HEK293 (cell line): ENCODE data around the gene PROX2.

Experiments
- CTCF ChIA-PET: fragments of 350-600 bp; formaldehyde crosslinking; extraction: SDS; loops from one replicate; lab custom pipeline; 2021; ENCODE audit warnings: antibody characterized with exemption; lab: Yijun Ruan, JAX
- POLR2A ChIA-PET: fragments of 300-600 bp; formaldehyde crosslinking; extraction: SDS; loops from one replicate; lab custom pipeline; 2020; ENCODE audit warnings: antibody characterized with exemption, inconsistent platforms; lab: Yijun Ruan, JAX
- H3K27ac ChIP-seq: fragments of 200-500 bp; sonication (Bioruptor generic); 2 replicates; pipeline ENCODE4 v1.5.1; 2014; ENCODE audit warnings: low read depth, low read length, control low read depth, inconsistent platforms; ENCODE audit errors: extremely low read depth
- H3K36me3 ChIP-seq, 2 experiments: fragments of 200-500 bp in 1 of 2; sonication (Bioruptor generic) in 1 of 2; 1 replicate in 1 of 2; 2 replicates in 1 of 2; pipeline ENCODE4 v1.5.1; 2014 to 2017; ENCODE audit warnings: inconsistent platforms in 2 of 2, low read length in 2 of 2; ENCODE audit not compliant: control insufficient read depth in 2 of 2, insufficient read depth in 1 of 2
- H3K4me1 ChIP-seq: fragments of 200-500 bp; sonication (Bioruptor generic); 2 replicates; pipeline ENCODE4 v1.5.1; 2014; ENCODE audit warnings: mild to moderate bottlenecking, low read length, inconsistent platforms; ENCODE audit not compliant: control insufficient read depth, insufficient read depth
- H3K4me3 ChIP-seq: 2 replicates; pipeline ENCODE4 v1.5.1; 2011; ENCODE audit warnings: low read depth, mild to moderate bottlenecking, control low read depth, low read length, moderate library complexity
- H3K9me3 ChIP-seq: fragments of 200-500 bp; sonication (Bioruptor generic); 2 replicates; pipeline ENCODE4 v1.5.1; 2014; ENCODE audit warnings: low read depth, low read length, inconsistent platforms; ENCODE audit not compliant: control insufficient read depth, insufficient read depth
- AEBP2 ChIP-seq: fragments of 450-650 bp; formaldehyde crosslinking; IDR thresholded peaks from 2 replicates; pipeline ENCODE4 v1.5.1; 2016; ENCODE audit warnings: missing biosample characterization, missing genetic modification characterization, borderline replicate concordance
- FEZF1 ChIP-seq: fragments of 450-650 bp; formaldehyde crosslinking; IDR thresholded peaks from 2 replicates; pipeline ENCODE4 v1.5.1; 2016; ENCODE audit warnings: missing biosample characterization, missing genetic modification characterization
- PATZ1 ChIP-seq: fragments of 450-650 bp; formaldehyde crosslinking; IDR thresholded peaks from 2 replicates; pipeline ENCODE4 v1.5.1; 2016; ENCODE audit warnings: missing biosample characterization, missing genetic modification characterization
- PRDM6 ChIP-seq: fragments of 450-650 bp; formaldehyde crosslinking; IDR thresholded peaks from 2 replicates; pipeline ENCODE4 v1.5.1; 2017; ENCODE audit warnings: missing biosample characterization, missing genetic modification characterization
- SCRT2 ChIP-seq: fragments of 450-650 bp; formaldehyde crosslinking; IDR thresholded peaks from 2 replicates; pipeline ENCODE4 v1.5.1; 2016; ENCODE audit warnings: missing biosample characterization, missing genetic modification characterization
- TCF7L2 ChIP-seq: IDR thresholded peaks from 2 replicates; pipeline ENCODE4 v1.6.1; 2011; ENCODE audit warnings: low read depth, mild to moderate bottlenecking, inconsistent platforms, low read length, moderate library complexity, borderline replicate concordance
- WT1 ChIP-seq: fragments of 450-650 bp; formaldehyde crosslinking; IDR thresholded peaks from 2 replicates; pipeline ENCODE4 v1.5.1; 2016; ENCODE audit warnings: missing biosample characterization, missing genetic modification characterization
- YY1 ChIP-seq: fragments of 450-650 bp; formaldehyde crosslinking; IDR thresholded peaks from 2 replicates; pipeline ENCODE4 v1.5.1; 2018; ENCODE audit warnings: missing biosample characterization, missing genetic modification characterization
- YY2 ChIP-seq: fragments of 450-650 bp; formaldehyde crosslinking; IDR thresholded peaks from 2 replicates; pipeline ENCODE4 v1.5.1; 2016; ENCODE audit warnings: missing biosample characterization, missing genetic modification characterization
- ZBTB10 ChIP-seq: fragments of 450-650 bp; formaldehyde crosslinking; IDR thresholded peaks from 2 replicates; pipeline ENCODE4 v1.5.1; 2016; ENCODE audit warnings: missing biosample characterization, missing genetic modification characterization
- ZBTB17 ChIP-seq: fragments of 450-650 bp; formaldehyde crosslinking; IDR thresholded peaks from 2 replicates; pipeline ENCODE4 v1.5.1; 2016; ENCODE audit warnings: missing biosample characterization, missing genetic modification characterization
- ZBTB8A ChIP-seq: fragments of 450-650 bp; formaldehyde crosslinking; IDR thresholded peaks from 2 replicates; pipeline ENCODE4 v1.5.1; 2016; ENCODE audit warnings: missing biosample characterization, missing genetic modification characterization
- ZFP3 ChIP-seq: fragments of 450-650 bp; formaldehyde crosslinking; IDR thresholded peaks from 2 replicates; pipeline ENCODE4 v1.5.1; 2016; ENCODE audit warnings: low read depth, missing biosample characterization, missing genetic modification characterization
- ZNF132 ChIP-seq: fragments of 450-650 bp; formaldehyde crosslinking; IDR thresholded peaks from 2 replicates; pipeline ENCODE4 v1.5.1; 2017; ENCODE audit warnings: missing biosample characterization, missing genetic modification characterization, borderline replicate concordance
- ZNF2 ChIP-seq: fragments of 450-650 bp; formaldehyde crosslinking; IDR thresholded peaks from 2 replicates; pipeline ENCODE4 v1.5.1; 2016; ENCODE audit warnings: missing biosample characterization, missing genetic modification characterization
- ZNF221 ChIP-seq: fragments of 450-650 bp; formaldehyde crosslinking; IDR thresholded peaks from 2 replicates; pipeline ENCODE4 v1.5.1; 2017; ENCODE audit warnings: missing biosample characterization, missing genetic modification characterization, borderline replicate concordance
- ZNF223 ChIP-seq: fragments of 450-650 bp; formaldehyde crosslinking; IDR thresholded peaks from 2 replicates; pipeline ENCODE4 v1.5.1; 2016; ENCODE audit warnings: missing biosample characterization, missing genetic modification characterization
- ZNF292 ChIP-seq: fragments of 450-650 bp; formaldehyde crosslinking; IDR thresholded peaks from 2 replicates; pipeline ENCODE4 v1.5.1; 2016; ENCODE audit warnings: low read depth, missing biosample characterization, missing genetic modification characterization, borderline replicate concordance
- ZNF394 ChIP-seq: fragments of 450-650 bp; formaldehyde crosslinking; IDR thresholded peaks from 2 replicates; pipeline ENCODE4 v1.5.1; 2016; ENCODE audit warnings: missing biosample characterization, missing genetic modification characterization, mild to moderate bottlenecking, moderate library complexity, borderline replicate concordance
- ZNF530 ChIP-seq: fragments of 450-650 bp; formaldehyde crosslinking; IDR thresholded peaks from 2 replicates; pipeline ENCODE4 v1.5.1; 2016; ENCODE audit warnings: low read depth, missing biosample characterization, missing genetic modification characterization
- ZNF692 ChIP-seq: fragments of 450-650 bp; formaldehyde crosslinking; IDR thresholded peaks from 2 replicates; pipeline ENCODE4 v1.5.1; 2016; ENCODE audit warnings: missing biosample characterization, missing genetic modification characterization
- ZNF785 ChIP-seq: fragments of 450-650 bp; formaldehyde crosslinking; IDR thresholded peaks from 2 replicates; pipeline ENCODE4 v1.5.1; 2016; ENCODE audit warnings: missing biosample characterization, missing genetic modification characterization

The PROX2 gene

GRCh38 chr14:74912801-74913200 is 36.9 kb upstream of the PROX2 start:
- ChIA-PET POLR2A (no interaction called here), CTCF (interaction anchor here (0.6 to 1.4 kb wide), 4 partner anchors 8 to 176 kb away, joined by 4 to 11 read pairs (median 4); no protein-coding TSS in a partner anchor)
- Histone ChIP-seq H3K36me3 (peaks cover 0 to 2% of the 10 kb centered on the region in 2 experiments; a peak in 2 of 3 replicates), H3K4me1 (no peaks in the 10 kb centered on the region), H3K9me3 (no peaks in the 10 kb centered on the region), H3K27ac (no peak overlapping the region), H3K4me3 (no peak overlapping the region)
- TF ChIP-seq ZNF292 (tag by site-specific recombination) (no peak), ZBTB8A (tag by site-specific recombination) (no peak), ZNF132 (tag by site-specific recombination) (no peak)

- no peak for TF ChIP-seq ZNF221 (tag by site-specific recombination)
- no peak for TF ChIP-seq PRDM6 (tag by site-specific recombination)
- no peak for TF ChIP-seq YY2 (tag by site-specific recombination)
- TF ChIP-seq AEBP2 (tag by site-specific recombination) = no peak
- TF ChIP-seq ZNF223 (tag by site-specific recombination) = no peak
- no peak for TF ChIP-seq ZNF530 (tag by site-specific recombination)
- no peak for TF ChIP-seq SCRT2 (tag by site-specific recombination)
- TF ChIP-seq ZNF394 (tag by site-specific recombination) = no peak
- no peak for TF ChIP-seq ZBTB17 (tag by site-specific recombination)
- POLR2A ChIA-PET = no interaction called here
- CTCF ChIA-PET = interaction anchor here (0.5 to 1.4 kb wide), 4 partner anchors 9 to 305 kb away, joined by 3 to 11 read pairs (median 5); no protein-coding TSS in a partner anchor
- Histone ChIP-seq H3K4me3 (no peak overlapping the region), H3K4me1 (no peaks in the 10 kb centered on the region), H3K9me3 (no peaks in the 10 kb centered on the region), H3K27ac (0 out of 2 replicates have a peak overlapping the region, but pooled peaks have one; percentile 16), H3K36me3 (no peaks in the 10 kb centered on the region; a peak in 1 of 3 replicates)
These were observed 36.2 kb upstream of the PROX2 start for GRCh38 chr14:74912111-74912510.

GRCh38 chr14:74911704-74912103 is 35.8 kb upstream of the PROX2 start:
- Histone ChIP-seq H3K4me1 (no peaks in the 10 kb centered on the region), H3K27ac (no peak overlapping the region), H3K36me3 (peaks cover 0 to 1% of the 10 kb centered on the region in 2 experiments; a peak in 2 of 3 replicates), H3K4me3 (no peak overlapping the region), H3K9me3 (no peaks in the 10 kb centered on the region)
- ChIA-PET POLR2A (no interaction called here), CTCF (interaction anchor here (0.5 to 1.4 kb wide), 3 partner anchors 52 to 305 kb away, joined by 3 to 11 read pairs (median 6); no protein-coding TSS in a partner anchor)
- no peak for TF ChIP-seq PATZ1 (tag by site-specific recombination)
- TF ChIP-seq FEZF1 (tag by site-specific recombination) = no peak
- no peak for TF ChIP-seq TCF7L2
- TF ChIP-seq WT1 (tag by site-specific recombination) = no peak
- no peak for TF ChIP-seq YY1 (tag by site-specific recombination)
- no peak for TF ChIP-seq ZNF692 (tag by site-specific recombination)
- TF ChIP-seq ZNF2 (tag by site-specific recombination) = no peak
- no peak for TF ChIP-seq YY2 (tag by site-specific recombination)
- no peak for TF ChIP-seq ZFP3 (tag by site-specific recombination)
- TF ChIP-seq ZBTB10 (tag by site-specific recombination) = no peak
- no peak for TF ChIP-seq ZNF785 (tag by site-specific recombination)
